GM21528 (cell line): ENCODE data around the gene PHLDA2.

Experiments used
- ATAC-seq: cut with Tn5 transposase; IDR thresholded peaks from one replicate; pipeline ENCODE4 v1.9.1; 2021; ENCODE audit warnings: mild to moderate bottlenecking, moderate library complexity; ENCODE audit not compliant: unreplicated experiment, low FRiP score

Gene PHLDA2

DNA sequence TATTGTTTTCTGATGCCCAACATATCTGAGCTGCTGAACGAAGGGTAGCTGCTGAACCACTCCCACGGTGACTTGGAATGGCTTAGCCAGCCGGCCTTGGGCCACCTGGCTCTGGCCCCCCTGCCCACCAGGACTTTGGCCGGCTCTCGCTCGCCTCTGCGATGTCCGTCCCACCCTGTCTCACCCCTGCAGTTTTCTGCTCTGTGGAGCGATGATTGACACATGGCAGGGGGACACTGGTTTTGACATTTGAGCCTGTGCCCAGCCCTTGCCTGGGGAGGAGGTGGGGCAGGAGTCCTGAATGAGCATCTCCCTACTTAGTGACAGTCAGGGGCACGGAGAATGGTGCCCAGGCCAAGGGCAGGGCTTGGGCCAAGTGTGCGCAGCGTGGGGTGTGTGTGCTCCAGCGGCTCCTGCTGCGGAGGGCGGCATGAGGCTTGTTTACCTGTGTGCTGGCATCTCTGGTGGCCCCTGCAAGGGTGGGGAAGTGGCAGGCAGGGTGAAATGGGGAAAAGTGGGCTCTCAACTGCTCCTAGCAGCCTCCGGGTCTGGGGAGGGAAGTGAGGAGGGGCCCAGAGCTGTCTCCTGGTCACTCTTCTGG lies 27.9 kb downstream of the PHLDA2 start:
- no peak for ATAC-seq

DNA sequence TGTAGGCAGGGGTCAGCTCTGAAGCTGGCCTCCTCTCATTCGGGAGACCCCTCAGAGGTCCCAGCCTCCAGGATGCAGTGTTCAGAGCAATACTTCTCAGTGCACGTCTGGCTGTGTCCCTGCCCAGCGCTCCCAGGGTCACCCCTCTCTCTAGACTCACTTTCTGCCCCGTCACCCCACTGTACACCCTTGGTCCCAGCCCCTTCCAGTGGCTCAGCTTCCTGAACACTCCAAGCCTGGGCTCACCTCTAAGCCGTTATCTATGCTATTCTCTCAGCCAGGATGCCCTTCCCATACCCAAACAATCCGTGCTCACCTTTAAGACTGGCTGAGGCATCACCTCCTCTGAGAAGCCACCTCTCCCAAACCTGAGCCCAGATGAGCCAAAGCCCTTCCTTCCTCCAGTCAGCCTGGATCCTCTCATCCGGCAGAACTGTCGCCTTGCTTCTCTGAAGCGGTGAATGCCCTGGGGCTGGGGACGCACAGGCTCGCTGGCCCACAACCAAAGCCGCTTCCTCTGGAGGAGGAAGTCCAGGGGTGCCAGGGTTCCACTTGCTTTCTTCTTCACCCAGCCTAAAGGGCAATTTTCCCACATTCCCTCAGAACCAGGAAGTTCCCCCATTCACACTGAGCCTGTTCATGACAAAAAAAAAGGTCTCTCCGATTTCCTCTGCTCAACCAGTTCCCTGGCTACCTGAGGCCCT lies 30.0 kb downstream of the PHLDA2 start:
- no peak for ATAC-seq

DNA sequence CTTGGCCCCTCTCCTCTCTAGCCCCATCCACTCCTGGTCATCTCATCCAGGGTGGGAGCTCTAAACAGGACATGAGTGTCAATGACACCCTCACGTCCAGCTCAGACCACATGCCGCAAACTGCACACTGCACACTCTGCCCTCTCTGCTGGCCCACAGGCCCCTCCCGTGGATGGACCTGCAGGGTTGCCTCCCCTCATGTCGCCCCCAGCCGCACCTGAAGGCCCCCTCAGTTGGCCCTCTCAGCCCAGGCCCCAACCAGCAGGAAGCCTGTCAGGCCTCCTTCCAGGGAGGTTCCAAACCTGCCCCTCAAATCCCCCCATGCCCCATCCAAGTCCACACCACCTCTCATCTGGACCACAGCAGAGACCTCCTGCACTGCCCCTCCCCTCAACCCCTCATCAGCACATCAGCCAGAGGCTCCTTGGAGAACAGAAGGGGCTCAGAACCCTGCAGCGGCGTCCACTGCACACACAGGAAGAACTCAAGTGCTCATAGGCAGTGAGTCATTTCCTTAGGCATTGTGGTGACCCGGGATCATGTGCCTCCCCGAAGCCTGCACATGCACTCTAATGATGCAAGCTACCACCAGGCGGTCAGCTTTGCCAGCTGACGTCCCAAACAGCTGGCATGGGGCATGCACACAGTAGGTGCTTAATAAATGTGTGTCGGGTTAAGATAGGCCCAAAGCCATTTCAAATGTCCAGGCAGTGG lies 30.7 kb downstream of the PHLDA2 start:
- no peak for ATAC-seq

DNA sequence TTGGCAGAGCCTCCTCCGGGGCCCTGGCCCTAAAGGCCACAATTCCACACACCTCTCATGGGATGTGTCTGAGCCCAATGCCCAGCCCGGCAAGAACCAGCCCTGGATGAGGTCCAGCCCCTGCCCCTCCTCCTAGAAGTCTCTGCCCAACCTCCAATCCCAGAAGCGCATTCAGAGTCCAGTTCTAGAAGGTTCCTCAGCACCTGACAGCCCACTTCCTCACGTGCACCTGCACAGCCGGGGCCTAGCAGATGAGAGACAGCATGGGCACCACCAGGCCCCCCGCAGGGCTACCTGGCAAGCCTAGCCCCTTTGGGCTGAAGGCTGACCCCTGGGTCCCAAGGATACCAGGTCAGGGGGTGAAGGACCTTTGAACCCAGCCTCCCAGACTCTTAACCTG lies 32.2 kb downstream of the PHLDA2 start:
- no peak for ATAC-seq

DNA sequence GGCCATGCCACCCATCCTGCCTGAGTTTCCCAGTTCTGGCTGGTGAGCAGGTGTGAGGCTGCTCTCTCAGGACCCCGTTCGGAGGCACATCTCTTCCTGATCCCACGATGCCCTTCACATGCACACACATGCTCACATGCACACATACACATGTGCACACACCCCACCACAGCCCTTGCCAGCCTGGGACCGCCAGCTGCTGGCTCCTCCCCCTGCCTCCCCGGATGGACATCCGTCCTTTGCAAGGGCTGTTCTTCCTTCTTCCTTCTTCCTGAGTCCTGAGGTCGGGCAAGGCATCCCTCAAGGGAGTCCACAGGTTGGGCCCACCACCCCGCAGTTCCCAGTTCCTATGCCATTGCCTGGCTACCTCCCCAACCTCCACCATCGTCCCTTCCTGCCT lies 33.2 kb downstream of the PHLDA2 start:
- ATAC-seq: no peak

DNA sequence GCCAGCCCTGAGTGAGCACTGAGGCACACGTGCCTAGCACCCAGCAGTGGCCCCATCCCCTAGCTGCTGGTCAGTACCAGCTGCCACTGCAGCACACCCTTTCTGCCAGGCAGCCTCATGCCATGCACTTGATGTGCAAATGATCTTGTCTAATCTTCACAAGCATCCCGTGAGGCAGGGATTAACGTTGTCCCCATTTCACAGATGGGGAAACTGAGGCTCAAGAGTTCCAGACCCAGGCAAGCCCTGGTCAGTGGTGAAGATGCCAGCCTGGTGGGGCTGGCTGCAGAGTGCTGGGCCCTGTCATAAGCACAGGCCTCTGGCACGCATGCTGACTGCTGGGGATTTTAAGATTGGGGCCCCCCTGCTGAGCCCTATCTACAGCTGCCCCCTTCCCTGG lies 35.3 kb downstream of the PHLDA2 start:
- no peak for ATAC-seq

DNA sequence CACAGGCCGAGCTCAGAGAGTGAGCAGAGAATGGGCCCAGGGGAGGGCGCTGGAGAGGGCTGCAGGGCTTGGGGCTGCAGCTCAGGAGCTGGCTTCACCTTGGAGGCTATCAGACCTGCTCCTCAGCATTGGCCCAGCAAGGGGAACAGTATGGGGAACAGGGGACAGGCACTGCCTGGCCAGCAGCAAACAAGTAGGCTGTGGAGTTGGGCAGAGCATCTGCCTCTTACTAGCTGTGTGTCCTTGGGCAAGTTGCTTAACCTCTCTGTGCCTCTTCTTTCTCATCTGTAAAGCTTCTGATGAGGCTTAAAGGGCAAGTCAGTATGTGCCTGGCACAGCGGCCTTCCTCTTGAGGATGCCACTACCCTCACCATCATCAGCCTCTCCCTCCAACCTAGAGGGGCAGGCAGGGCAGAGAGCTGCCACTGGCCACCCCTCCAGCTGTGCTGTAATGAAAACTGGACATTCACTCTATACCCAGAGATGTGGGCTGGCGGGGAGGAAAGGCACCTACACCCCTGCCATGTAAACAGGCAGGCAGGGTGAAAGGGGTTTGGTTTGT lies 36.2 kb downstream of the PHLDA2 start:
- ATAC-seq: no peak

DNA sequence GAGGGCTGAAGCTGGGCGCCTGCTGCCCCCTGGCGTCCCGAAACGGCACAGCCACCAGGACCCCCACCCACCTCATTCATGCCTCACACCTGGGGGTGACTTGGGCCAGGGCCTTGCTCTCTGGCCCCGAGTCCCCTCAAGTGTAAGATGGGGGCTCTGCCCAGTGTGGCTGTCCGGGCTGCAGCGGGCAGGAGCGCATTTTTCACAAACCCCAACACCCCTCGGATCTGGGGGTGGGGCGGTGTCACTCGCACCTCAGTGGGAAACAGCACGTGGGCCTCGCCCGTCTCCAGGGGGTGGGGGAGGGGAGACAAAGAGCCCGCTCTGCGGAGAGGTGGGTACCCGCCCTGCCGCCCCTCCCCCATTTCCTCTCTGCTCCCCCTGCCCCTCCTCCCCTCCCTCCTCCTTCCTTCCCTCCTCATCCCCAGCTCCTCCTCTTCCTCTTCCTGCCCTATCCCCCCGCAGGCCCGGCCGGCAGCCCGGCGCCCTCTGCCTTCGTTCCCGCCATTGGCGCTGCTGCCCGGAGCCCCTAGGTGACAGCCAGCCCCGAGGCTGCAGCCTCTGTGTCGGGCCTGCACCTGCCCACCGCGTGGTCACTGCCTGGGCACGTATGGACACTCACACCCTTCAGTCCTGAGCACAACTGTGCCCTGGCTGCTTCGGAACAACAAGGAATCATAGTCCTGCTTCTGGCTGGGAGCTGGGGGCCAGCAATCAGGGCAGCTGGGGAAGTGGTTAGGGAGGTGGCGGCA lies 36.8 kb downstream of the PHLDA2 start:
- ATAC-seq: no peak

DNA sequence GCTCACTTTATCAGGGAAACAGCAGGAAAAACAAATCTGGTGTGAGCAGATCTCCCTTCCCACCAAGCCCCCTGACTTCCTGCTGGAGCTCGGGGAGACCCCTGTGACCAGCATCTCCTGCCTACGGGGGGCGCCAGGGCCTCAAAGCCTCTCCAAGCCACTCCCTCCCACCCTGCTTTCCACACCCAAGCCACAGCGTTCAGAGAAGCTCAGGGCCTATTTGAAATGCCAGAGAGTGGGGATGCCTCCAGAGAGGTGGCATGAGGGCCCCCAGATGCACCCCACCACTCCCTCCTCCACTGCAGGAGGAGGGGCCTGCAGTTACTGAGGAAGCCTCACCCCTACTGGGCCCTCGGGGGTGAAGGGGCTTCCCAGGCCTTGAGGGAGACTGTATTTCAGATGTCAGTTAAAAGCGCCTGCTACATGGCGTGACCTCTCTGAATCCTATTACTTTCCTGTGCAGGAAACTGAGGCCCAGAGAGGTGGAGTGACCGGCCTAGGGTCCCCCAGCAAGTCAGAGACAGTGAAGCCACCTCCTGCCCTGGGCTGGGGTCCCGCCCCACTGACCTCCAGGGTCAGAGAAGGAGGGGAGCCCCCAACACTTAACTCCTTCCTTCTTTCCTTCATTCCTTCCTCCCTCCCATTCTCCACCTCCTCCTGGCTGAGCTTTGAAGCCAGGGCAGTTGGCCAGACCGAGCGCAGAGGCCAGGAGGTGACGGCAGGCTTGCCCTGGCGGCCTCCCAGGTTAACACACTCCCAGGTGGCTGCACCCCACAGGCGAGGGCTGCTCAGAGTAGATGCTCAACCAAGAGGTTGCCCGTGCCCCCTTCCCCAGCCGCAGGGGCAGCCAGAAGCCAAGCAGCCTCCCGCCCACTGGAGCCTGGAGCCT lies 37.6 kb downstream of the PHLDA2 start:
- no peak for ATAC-seq

DNA sequence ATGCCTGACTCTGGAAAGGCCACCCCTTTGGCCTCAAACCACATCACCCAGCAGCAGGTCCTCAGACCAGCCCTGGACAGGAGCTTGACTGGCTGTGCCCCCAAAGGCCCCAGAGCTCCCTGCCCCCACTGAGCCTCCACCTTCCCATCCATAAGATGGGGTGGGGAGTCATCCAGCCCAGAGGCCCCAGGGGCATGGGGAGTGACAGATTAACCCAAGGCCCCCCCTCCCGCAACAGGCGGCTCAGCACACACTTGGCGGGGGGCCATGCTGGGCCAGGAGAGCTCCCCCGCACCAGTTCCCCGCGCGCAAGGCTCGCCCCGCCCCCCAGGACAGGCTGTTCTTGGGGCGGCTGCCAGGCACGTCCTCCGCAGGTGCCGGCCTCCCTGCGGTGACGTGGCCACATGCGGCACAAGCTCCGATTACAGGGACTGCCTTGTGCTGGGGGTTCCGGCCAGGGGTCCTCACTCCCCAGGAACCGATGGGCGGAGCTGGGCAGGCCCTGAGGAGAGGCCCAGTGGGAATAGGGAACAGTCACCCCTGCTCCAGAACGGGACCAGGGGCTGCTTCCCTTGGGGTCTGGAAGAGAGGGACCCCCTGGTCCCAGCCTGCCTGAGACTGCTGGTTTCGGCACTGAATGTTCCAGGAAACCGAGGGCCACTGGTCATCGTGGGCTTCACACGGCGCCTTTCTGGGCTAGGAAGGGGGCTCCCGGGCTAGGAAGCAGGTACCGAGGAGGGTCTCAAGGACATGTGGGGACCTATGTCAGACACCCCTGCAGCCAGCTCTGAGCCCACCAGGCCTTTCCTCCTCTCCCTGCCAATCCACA lies 38.5 kb downstream of the PHLDA2 start:
- no peak for ATAC-seq

DNA sequence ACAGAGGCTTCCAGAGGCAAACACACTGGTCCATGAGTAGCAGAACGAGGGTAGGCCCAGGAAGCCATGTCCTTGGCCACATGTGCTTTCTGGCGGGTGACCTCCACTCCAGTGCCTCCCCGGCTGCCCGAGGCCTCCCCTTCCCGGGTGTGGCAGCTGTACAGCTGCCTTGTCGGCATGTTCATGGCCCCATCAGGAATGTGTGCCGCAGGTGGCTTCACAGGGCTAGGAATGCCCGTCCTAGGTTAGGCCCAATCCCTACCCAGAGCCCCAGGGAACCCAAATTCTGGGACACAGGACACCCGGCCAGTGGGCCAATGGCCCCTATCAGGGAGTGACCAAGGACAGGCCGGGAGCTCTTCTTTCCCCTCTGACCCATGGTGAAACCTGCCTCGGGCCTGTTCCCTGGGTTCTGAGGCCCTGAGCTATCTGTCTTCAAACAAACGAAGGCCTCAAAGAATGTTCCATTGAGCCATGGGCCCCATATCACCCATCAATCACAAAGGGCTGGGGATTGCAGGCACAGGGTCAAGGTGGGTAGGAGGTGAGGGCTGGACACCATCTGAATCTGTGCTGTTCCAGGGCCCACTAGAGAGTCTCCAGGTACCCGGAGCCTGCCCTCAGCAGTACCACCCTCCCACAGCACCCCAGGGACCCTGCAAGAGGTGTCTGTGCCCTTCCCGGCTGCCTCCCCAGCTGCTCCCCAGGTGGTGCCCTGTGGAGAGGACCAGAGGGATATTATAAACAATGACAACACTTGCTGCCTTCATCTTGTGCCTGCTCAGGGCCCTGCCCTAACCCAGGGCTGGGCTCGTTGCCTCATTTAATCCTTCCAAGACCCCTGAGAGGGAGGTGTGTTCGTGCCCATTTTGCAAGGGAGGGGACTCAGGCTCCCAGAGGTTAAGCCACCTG lies 39.6 kb downstream of the PHLDA2 start:
- ATAC-seq: no peak

DNA sequence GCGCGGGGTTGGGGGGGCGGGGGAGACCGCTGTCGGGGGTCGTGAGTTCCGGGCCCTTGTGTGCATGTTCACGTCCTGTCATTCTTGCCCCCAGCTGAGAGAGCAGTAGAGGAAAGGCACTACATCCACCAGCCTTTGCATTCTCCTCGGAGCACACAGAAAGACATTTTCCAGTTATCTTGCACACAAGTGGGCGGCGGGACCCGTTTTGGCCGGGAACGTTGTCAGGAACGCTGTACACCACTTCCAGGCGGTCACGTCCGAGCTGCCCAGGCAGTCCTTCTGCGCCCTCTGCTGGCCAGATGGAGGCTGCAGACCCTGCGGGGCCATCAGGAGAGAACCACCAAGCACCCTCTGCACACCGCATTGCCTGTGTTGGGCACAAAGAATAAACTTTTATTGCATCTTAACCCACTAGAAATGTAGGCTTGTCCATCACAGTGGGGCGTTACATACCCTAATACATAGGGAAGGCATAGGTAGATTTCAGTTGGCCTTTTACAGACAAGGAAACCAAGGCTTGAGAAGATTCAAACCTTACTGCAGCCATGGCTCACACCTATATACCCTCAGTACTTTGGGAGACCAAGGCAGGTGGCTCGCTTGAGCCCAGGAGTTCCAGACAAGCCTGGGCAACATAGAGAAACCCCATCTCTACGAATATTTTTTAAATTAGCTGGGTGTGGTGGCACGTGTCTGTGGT lies 40.8 kb downstream of the PHLDA2 start:
- ATAC-seq: peak; percentile 51

DNA sequence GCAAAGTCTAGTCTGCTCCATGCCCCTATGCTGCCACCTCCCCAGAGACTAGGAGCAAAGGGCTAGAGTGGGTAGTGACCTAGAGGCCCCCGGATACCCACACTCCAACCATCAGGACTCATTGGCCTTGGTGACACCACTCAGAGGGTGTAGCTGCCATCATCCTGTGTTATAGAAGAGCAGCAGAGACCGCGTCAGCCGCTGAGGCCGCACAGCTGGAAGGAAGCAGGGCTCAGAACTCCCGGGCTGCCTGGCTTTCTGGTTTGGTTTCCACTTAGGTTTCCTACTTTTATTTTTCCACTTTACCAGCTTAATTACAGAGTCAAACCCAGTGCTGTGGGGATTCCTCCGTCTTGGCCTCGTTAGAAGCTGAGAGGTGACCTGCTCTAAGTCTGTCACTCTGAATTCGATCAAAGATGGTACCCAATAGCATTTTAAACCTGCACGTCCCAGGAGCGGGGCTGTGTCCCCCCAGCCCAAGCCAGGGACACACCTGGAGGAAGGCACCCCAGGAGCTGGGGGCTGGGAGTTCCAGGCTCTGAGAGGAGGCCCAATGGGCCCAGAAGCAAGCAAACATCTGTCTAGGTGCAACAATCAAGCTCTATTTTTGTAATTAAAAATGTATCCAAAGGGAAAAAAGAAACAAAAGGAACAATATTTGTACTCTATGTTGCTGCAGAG lies 41.6 kb downstream of the PHLDA2 start:
- ATAC-seq: no peak

DNA sequence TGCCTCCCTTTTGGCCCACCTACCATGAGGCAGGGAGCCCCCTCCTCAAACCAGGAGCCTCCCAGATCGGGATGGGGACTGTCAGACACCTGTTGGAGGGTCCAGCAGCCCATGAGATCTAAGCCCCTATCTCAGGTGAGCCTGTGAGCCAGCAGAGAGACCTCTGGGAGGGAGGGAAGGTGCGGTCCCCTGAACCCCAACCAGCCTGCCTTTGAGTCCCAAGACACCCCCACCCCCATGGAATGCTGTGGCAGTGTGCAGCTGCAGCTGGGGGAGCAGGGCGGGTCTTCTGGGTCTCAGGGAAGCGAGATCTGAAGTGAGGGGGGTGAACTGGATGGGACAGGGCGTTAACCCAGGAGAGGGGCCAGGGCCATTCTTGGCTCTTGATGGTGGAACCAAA lies 42.3 kb downstream of the PHLDA2 start:
- no peak for ATAC-seq

DNA sequence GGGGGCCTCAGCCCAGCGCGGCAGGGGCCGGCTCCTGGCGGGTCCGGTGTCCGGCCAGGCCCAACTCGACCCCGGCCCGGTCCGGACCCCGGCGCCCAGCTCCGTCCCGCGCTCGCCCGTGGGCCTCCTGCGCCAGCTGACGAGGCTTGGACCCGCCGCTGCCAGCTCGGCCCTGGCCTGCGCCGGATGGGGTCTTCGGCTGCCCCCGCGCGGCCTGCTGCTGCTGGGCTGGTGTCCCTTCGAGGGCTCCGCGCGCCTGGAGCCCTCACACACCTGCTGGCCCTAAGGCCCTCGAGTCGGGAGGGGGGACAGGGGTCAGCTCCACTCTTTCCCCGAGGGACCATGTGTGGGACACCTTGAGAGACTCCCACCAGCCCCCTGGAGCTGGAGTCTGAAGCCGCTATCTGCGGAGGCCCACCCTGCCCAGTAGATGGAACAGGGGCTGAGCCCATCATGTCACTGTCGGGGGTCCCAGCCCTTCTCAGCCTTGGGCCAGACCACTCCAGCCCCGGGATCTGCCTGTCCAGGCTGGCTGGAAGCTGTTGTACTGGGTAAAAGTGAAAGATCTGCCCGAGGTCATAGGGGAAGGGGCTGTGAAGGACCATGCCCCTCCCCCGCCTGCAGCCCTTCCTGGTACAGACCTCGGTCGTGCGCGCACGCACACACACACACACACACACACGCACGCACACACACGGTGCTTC lies 42.9 kb downstream of the PHLDA2 start:
- ATAC-seq: no peak

DNA sequence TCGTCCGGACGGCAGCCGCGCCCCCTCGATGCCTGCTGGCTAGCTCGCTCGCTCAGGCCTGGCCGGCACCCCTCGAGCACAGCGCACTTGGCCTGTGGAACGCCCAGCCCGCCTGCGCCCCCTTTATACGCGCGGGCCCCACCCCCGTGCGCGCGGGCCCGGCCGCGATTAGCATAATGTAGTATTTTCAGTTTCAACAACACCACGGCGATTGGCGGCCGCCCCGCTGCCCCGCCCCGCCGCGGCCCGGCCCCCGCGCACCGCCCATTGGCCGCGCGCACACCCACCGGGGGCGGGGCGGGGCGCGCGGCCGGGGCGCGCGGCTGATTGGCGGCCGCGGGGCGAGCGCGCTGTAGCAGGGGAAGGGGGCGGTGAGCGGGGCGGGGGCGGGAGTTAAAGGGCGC lies 43.5 kb downstream of the PHLDA2 start, which contains the start of gene CDKN1C:
CDKN1C (minus strand) TSS at position 98 of the 404 bp plus-strand sequence. CDS start 319 bp downstream, outside the sequence.
- ATAC-seq: peak; percentile 73
